ENCODE results near the gene ZFP3.
"Not testable (repeated sequence)": the region's sequence is repeated elsewhere in the genome, so short reads cannot be mapped to it uniquely, and the experiment has no call there.

DNA sequence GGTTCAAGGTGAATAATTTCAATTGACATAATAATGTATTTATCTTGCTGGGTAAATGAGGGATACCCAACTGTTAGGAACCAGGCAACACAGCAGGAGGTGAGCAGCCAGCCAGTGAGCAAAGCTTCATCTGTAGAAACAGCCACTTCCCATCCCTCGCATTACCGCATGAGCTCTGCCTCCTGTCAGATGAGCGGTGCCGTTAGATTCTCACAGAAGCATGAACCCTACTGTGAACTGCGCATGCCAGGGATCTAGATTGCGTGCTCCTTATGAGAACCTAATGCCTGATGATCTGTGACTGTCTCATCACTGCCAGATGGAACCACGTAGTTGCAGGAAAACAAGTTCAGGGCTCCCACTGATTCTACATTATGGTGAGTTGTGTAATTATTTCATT lies 46.6 kb downstream of the ZFP3 start:
- TF ChIP-seq, protein P1, sequence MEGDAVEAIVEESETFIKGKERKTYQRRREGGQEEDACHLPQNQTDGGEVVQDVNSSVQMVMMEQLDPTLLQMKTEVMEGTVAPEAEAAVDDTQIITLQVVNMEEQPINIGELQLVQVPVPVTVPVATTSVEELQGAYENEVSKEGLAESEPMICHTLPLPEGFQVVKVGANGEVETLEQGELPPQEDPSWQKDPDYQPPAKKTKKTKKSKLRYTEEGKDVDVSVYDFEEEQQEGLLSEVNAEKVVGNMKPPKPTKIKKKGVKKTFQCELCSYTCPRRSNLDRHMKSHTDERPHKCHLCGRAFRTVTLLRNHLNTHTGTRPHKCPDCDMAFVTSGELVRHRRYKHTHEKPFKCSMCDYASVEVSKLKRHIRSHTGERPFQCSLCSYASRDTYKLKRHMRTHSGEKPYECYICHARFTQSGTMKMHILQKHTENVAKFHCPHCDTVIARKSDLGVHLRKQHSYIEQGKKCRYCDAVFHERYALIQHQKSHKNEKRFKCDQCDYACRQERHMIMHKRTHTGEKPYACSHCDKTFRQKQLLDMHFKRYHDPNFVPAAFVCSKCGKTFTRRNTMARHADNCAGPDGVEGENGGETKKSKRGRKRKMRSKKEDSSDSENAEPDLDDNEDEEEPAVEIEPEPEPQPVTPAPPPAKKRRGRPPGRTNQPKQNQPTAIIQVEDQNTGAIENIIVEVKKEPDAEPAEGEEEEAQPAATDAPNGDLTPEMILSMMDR (IDR thresholded peaks at IDR 0.05) = not testable (repeated sequence)
- not testable (repeated sequence) for TF ChIP-seq POLR2A (IDR thresholded peaks at IDR 0.05)

Data from stomach (tissue), 4 donors.